22Rv1 (cell line): ENCODE measurements around the gene SCNN1B.

Experiments
- CTCF ChIP-seq: fragments of 450-650 bp; IDR thresholded peaks from 2 replicates; pipeline ENCODE4 v1.5.1; 2017; ENCODE audit warnings: mild to moderate bottlenecking
- ZFX ChIP-seq: fragments of 450-650 bp; IDR thresholded peaks from 2 replicates; pipeline ENCODE4 v1.6.1; 2017; ENCODE audit warnings: antibody characterized with exemption, borderline replicate concordance

DNA sequence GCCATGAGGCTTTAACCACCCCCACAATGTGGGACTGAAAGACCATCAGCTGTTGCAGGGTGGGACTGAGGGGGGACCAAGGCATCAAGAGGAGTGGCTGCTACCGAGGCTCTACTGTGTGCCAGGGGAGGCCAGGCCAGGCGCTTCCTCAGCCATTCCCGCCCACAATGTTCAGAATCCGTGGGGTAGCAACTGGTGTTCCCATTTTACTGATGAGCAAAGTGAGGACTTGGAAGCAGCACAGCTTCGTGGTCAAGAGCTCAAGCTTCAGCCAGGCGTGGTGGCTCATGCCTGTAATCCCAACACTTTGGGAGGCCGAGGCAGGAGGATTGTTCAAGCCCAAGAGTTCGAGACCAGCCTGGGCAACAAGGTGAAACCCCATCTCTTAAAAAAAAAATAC lies 65.9 kb downstream of the SCNN1B start:
- TF ChIP-seq CTCF (no peak), ZFX (no peak)
